ENCODE data around the gene SLC48A1.

GRCh38 chr12:47783821-47784819 lies 11.1 kb downstream of the SLC48A1 start:
- TF ChIP-seq, protein P1, sequence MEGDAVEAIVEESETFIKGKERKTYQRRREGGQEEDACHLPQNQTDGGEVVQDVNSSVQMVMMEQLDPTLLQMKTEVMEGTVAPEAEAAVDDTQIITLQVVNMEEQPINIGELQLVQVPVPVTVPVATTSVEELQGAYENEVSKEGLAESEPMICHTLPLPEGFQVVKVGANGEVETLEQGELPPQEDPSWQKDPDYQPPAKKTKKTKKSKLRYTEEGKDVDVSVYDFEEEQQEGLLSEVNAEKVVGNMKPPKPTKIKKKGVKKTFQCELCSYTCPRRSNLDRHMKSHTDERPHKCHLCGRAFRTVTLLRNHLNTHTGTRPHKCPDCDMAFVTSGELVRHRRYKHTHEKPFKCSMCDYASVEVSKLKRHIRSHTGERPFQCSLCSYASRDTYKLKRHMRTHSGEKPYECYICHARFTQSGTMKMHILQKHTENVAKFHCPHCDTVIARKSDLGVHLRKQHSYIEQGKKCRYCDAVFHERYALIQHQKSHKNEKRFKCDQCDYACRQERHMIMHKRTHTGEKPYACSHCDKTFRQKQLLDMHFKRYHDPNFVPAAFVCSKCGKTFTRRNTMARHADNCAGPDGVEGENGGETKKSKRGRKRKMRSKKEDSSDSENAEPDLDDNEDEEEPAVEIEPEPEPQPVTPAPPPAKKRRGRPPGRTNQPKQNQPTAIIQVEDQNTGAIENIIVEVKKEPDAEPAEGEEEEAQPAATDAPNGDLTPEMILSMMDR (IDR thresholded peaks at IDR 0.05; ENCODE audit: poor library complexity, severe bottlenecking) = no peak
- TF ChIP-seq RAD21 (conservative IDR thresholded peaks at IDR 0.05) = no peak
- no peak for TF ChIP-seq MXI1 (conservative IDR thresholded peaks at IDR 0.05; ENCODE audit: poor library complexity, severe bottlenecking)
- no peak for TF ChIP-seq SMC3 (conservative IDR thresholded peaks at IDR 0.05; ENCODE audit: poor library complexity)
- TF ChIP-seq REST (IDR thresholded peaks at IDR 0.05; ENCODE audit: borderline replicate concordance) = no peak
- no peak for TF ChIP-seq TAF1 (IDR thresholded peaks at IDR 0.05; ENCODE audit: low read depth)
- TF ChIP-seq EZH2 (IDR thresholded peaks at IDR 0.05; ENCODE audit: borderline replicate concordance, insufficient read depth, low read length, poor library complexity, severe bottlenecking) = no peak
- TF ChIP-seq EP300 (conservative IDR thresholded peaks at IDR 0.05; ENCODE audit: poor library complexity, severe bottlenecking) = no peak
